Muscle layer of duodenum (tissue), 2 donors: ENCODE measurements around the gene C3orf22.

Source experiments
- H3K27ac ChIP-seq: one replicate; pipeline ENCODE4 v1.7.0; 2013; ENCODE audit warnings: mild to moderate bottlenecking, low read length
- H3K27me3 ChIP-seq: one replicate; pipeline ENCODE4 v1.7.0; 2013; ENCODE audit warnings: low read depth, mild to moderate bottlenecking, control low read depth, low read length
- H3K36me3 ChIP-seq, 2 donors: one replicate each; pipeline ENCODE4 v1.7.0; 2013; ENCODE audit warnings: low read length in 2 of 2, control low read depth in 1 of 2, mild to moderate bottlenecking in 1 of 2; ENCODE audit not compliant: insufficient read depth in 2 of 2, control insufficient read depth in 1 of 2
- H3K4me1 ChIP-seq, 2 donors: one replicate each; pipeline ENCODE4 v1.7.0; 2013; ENCODE audit warnings: low read length in 2 of 2, mild to moderate bottlenecking in 2 of 2, control low read depth in 1 of 2, moderate library complexity in 1 of 2; ENCODE audit not compliant: insufficient read depth in 2 of 2, control insufficient read depth in 1 of 2
- H3K4me3 ChIP-seq, 2 donors: one replicate each; pipeline ENCODE4 v1.7.0; 2013; ENCODE audit warnings: low read length in 2 of 2, low read depth in 1 of 2, mild to moderate bottlenecking in 1 of 2
- H3K9me3 ChIP-seq, 2 donors: one replicate each; pipeline ENCODE4 v1.7.0; 2013; ENCODE audit warnings: low read length in 2 of 2, control low read depth in 1 of 2, mild to moderate bottlenecking in 1 of 2; ENCODE audit not compliant: control insufficient read depth in 1 of 2
- donor health status: healthy.

Gene C3orf22

DNA sequence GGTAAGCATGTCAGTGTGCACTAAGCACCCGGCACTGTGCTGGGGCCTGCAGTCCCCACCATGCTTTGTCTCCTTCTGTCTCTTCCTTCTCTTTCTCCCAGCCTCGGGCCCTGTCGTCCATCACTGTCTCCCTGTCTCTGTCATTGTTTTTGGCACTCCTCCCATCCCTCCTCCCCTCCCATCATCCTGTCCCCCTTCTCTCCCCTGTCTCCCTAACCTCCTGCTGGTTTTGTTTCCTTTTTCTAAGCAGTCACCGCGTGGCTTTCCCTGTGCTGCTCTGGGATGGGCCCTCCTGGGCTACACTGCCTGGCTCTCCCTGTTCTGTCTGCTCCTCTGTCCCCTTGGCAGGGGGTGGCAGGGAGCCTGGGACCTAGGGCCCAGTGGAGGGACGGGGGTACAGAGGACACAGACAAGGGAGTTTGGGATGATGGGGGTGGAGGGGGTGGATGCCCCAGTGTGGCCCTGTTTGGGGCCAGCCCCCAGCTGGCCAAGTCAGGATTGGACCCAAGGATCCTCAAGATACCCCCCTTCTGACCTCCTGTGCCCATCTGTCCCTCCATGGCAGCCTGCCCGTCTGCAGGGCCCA lies 29.1 kb downstream of the C3orf22 start:
- H3K27ac ChIP-seq: no peak overlapping the region
- no peaks in the 10 kb centered on the region for H3K36me3 ChIP-seq
- peaks cover under 1 to 2% of the 10 kb centered on the region in 2 donors for H3K4me1 ChIP-seq
- no peaks in the 10 kb centered on the region for H3K27me3 ChIP-seq
- no peaks in the 10 kb centered on the region for H3K9me3 ChIP-seq
- no peak overlapping the region for H3K4me3 ChIP-seq

DNA sequence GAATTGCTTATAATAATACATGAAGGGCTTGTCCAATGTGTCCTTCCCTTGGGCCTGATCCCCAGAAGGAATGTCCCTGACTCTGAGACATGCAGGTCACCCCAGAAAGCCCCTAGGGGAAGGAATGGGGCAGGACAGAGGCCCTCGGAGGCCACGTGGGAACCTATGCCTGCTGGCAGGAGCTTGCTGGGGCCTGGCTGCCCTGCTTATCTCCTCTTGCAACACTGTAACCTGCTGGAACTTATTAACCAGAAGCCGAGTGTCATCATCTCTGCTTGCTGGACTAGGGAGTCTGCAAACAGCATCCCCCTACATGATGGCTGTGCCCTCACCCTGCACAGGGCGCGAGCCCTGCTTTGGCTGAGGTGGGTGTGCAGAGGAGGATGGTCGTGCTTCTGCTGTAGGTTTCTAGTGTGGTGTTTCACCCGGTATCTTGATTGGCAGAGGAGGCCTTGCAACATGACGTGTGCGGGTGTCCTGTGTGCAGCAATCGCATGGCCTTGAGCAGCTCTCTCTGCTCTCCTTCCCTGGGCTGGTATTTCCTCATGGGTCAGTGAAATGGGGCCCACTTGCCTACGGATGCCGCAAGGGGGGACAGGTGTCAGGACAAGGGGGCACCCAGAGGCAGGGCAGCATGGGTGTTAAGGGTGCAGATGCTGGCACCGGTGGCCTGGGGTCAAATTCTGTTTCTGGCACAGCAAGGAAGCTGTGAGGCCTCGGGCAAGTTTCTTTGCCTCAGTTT lies 29.8 kb downstream of the C3orf22 start:
- Histone ChIP-seq H3K36me3 (no peaks in the 10 kb centered on the region), H3K27me3 (no peaks in the 10 kb centered on the region), H3K9me3 (no peaks in the 10 kb centered on the region), H3K4me1 (peaks cover 3 to 8% of the 10 kb centered on the region in 2 donors), H3K4me3 (no peak overlapping the region), H3K27ac (no peak overlapping the region)

DNA sequence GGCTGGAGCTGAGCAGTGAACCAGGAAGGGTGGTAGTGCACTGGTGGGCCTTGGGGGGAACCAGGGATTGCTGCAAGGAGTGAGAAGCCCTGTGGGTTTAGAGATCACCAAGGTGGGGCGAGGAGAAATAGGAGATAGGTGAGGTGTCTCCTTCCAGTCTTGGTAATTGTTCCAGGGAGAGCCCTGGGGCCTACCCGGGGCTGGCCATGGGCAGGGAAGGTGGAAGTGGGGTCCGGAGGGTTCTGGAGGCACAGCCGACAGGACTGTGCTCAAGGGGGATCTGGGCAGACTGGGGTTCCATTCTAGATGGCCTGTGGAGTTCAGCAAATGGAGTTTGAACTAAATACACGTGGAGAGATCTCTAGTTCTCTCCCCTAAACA lies 30.3 kb downstream of the C3orf22 start:
- Histone ChIP-seq H3K27ac (no peak overlapping the region), H3K36me3 (no peaks in the 10 kb centered on the region), H3K27me3 (peaks cover 3% of the 10 kb centered on the region), H3K4me1 (peaks cover 3 to 12% of the 10 kb centered on the region in 2 donors), H3K4me3 (no peak overlapping the region), H3K9me3 (no peaks in the 10 kb centered on the region)

DNA sequence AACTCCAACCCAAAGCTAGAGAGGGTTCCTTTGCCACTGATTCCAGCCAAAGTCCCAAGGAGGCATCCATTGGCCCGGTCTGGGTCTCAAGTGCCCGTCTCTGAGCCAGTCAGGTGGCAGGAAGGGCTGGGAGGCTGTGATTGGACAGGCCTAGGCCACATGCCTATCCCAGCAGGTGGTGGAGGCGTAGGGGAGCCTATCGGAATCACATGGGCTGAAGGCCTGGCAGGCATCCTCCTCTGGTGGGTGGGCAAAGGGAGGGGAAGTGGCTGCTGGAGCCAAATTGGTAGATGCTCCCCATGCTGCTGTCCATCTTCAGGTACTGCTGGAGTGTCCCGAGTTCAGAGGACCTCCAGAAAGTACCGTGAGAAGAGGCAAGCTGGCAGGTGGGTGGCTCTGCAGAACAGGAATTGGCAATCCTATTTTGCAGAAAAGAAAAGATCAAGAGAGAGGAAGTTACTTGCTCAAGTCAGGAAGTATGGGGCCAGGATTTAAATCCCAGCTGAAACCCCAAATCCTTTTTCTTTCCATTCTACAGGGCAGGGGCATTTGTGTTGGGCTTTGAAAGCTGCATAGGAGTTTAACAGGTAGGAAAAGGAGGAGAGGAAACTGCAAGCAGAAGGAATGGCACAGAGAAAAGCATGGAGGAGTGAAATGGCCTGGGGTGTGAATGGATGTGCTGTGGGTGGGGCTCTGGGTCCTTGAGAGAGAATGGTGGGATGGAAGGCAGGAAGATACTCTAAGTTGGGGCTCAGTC lies 31.1 kb downstream of the C3orf22 start:
- Histone ChIP-seq H3K27ac (no peak overlapping the region), H3K4me3 (no peak overlapping the region), H3K9me3 (no peaks in the 10 kb centered on the region), H3K4me1 (peaks cover 3 to 12% of the 10 kb centered on the region in 2 donors), H3K27me3 (peaks cover 3% of the 10 kb centered on the region), H3K36me3 (no peaks in the 10 kb centered on the region)

DNA sequence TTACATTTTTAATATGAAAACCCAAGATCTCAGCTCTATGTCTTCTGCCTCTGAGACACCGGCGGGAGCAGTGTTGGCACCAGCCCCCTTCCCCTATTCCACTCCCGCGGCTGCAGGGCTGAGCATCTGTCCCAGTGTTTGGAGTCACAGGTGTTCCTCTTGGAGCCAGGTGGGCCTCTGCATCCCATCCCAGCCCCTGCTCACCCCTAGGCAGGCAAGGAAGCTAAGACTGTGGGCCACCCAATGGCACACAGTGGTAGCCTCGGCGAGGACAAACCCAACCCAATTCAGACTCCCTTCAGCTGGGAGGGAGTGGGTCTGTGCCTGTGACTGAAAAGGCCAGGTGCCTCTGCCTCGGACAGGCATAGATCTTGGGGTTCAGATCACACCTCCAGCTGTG lies 31.7 kb downstream of the C3orf22 start:
- peaks cover 3% of the 10 kb centered on the region for H3K27me3 ChIP-seq
- H3K4me1 ChIP-seq: peaks cover 3 to 12% of the 10 kb centered on the region in 2 donors
- H3K9me3 ChIP-seq: no peaks in the 10 kb centered on the region
- no peaks in the 10 kb centered on the region for H3K36me3 ChIP-seq
- H3K4me3 ChIP-seq: no peak overlapping the region
- no peak overlapping the region for H3K27ac ChIP-seq

DNA sequence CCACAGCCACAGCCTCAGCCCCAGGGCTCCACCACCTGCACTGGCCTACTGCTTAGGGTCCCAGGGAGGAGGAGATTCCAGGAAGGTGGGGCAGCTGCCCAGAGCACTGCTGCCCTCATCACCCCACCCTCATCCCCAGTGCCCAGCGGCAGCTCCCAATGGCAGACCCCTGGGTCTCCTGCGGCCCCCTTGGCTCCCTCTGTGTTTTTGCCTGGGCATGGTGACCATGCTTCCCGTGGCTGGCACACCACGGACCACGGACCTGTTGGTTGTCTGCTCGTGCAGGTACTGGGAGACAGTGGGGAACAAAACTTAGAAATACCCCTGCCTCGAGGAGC lies 32.1 kb downstream of the C3orf22 start:
- no peaks in the 10 kb centered on the region for H3K9me3 ChIP-seq
- H3K27me3 ChIP-seq: peaks cover 3% of the 10 kb centered on the region
- H3K36me3 ChIP-seq: no peaks in the 10 kb centered on the region
- H3K4me1 ChIP-seq: peaks cover 3 to 12% of the 10 kb centered on the region in 2 donors
- no peak overlapping the region for H3K27ac ChIP-seq
- H3K4me3 ChIP-seq: no peak overlapping the region

DNA sequence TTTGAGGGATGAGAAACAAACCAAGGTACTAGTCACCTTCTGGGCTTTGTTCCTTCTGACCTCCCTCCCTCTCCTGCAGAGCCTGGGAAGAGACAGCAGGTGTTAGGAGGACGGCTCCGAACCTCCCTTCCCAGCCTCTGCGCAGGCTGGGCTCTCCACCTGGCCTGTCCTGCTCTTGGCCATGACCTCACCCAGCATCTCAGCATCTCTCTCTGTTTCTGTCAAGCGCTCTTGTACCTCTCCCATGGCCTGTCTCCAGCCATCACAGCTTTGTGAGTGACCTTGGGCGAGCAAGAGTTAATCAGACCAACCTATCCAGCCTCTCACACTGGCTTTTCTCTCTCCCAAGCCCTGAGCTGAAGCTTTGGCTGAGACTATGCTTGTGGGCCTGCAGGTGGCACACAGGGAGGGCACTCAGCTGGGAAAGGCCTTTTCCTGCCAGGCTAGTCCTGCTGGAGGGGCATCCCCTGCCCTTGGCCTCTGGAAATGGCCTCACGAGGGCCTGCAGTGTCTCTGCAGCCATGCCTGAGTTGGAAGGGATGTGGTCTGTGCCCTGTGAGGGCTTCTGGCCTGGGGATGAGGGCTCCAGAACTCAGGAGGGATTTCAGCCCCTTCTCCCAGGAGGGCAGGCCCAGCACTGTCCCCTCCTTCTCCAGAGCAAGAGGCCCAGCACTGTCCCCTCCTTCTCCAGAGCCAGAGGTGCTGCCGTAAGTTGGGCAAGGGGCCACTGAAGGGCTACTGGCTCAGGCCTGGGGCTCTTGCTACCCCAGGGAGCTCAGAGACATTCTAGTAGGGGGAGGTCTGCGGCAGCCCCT lies 32.7 kb downstream of the C3orf22 start:
- no peak overlapping the region for H3K4me3 ChIP-seq
- H3K4me1 ChIP-seq: peaks cover 3 to 12% of the 10 kb centered on the region in 2 donors
- H3K27me3 ChIP-seq: peaks cover 3% of the 10 kb centered on the region
- H3K9me3 ChIP-seq: no peaks in the 10 kb centered on the region
- no peak overlapping the region for H3K27ac ChIP-seq
- H3K36me3 ChIP-seq: no peaks in the 10 kb centered on the region

DNA sequence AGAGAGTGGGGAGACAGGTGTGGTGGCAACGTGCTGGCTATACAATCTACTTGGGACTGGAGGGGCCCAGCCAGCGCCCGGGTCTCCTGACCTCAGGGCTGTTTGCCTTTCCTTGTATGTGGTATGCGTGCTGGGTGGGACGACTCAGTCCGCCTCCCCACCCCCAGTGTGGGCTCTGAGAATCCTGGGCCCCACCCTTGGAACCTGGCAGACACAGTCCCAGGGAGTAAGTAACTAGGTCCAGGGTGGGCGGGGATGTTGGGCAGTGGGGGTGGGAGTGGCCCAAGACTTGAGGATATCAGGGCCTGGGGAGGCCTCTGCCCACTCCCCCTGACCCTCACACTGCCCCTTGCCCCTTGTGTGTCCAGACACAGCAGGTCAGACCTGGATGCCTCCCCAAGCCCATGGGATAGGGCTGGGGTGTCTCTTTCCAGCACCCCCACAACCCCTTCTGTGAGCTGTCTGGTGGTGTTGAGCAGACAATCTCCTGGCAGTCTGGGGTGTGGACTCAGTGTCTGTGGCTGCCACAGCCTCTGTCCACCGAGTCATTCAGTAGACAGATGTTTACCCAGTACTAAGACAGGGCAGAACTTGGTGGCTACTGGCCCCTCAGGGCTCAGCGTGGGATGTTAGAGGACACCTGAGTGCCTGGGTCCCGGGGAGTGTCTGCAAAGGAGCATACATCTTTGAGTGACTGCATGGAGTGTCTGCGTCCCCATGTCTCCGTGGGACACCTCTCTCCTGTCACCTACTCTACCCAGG lies 33.5 kb downstream of the C3orf22 start:
- peak overlapping the region; percentile 39 to 63 for H3K4me3 ChIP-seq
- H3K36me3 ChIP-seq: no peaks in the 10 kb centered on the region
- H3K9me3 ChIP-seq: no peaks in the 10 kb centered on the region
- peaks cover 3% of the 10 kb centered on the region for H3K27me3 ChIP-seq
- no peak overlapping the region for H3K27ac ChIP-seq
- H3K4me1 ChIP-seq: peaks cover 3 to 12% of the 10 kb centered on the region in 2 donors

DNA sequence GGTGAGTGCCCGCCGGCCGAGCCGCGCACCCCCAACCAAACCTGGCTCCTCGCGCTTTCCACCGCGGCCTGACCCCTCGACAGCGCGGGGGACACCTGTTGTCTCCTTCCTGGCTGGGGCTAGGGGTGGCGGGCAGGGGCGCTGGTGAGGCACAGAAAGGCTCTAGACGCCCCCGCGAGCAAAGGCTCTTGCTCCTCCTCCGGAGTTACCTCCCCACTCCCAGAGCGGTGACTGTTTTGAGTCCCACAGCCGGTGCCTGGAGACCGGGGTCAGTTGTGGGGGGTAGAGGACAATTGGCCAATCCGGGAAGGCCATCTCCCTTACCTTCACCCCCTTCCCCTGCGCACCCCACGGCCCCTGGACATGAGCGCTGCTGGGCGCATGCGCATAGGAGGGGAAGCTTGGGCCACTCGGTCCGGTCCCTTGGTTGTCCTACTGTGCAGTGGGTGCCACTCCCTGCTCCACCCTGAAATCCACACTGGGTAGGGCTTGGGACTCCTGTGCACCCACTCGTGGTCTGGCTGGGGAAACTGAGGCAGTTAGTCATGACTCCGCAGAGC lies 34.2 kb downstream of the C3orf22 start:
- H3K4me3 ChIP-seq: peak overlapping the region; percentile 39 to 63
- H3K36me3 ChIP-seq: no peaks in the 10 kb centered on the region
- H3K27ac ChIP-seq: no peak overlapping the region
- H3K9me3 ChIP-seq: no peaks in the 10 kb centered on the region
- H3K27me3 ChIP-seq: peaks cover 3% of the 10 kb centered on the region
- peaks cover 3 to 12% of the 10 kb centered on the region in 2 donors for H3K4me1 ChIP-seq

DNA sequence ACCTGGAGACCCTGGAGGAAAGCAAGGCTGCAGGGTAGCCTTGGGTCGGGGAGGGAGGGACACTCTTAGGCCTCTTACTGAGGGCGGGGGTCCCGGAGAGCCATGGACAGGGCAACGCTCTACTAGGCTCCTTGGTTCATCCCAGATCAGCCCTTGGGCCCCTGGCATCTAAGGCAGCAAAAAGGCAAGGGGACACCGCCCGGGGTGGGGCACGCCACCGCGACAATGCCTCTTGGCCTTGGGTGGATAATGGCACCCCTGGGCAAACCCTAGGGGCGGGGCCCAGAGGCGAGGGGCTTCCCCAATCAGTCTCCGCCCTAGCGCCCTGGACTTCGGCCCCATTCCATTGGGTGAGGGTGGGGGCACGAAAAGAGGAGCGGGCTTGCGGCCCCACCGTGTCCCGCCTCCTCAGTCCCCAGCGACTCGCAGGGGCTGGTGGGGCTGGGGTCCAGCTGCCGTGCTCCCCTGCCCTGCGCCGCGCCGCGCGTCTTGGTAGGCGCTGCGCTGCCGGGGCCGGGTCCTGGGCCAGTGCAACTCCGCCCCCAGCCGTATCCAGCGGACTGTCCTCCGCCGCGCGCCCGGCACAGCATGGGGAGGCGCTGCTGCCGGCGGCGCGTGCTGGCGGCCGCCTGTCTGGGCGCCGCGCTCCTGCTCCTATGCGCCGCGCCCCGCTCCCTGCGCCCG lies 34.8 kb downstream of the C3orf22 start, which contains the start of gene CHST13:
Gene CHST13 (plus strand): TSS at position 411 of the 684 bp plus-strand sequence. CDS start 178 bp downstream, at position 589.
- H3K27me3 ChIP-seq: peaks cover 3% of the 10 kb centered on the region
- peak within 1 kb of the TSS; percentile 39 to 63 for H3K4me3 ChIP-seq

More for the DNA sequence above, 34.8 kb downstream of the C3orf22 start, which contains the start of gene CHST13:
- no peaks in the 10 kb centered on the region for H3K36me3 ChIP-seq
- peaks cover 3 to 12% of the 10 kb centered on the region in 2 donors for H3K4me1 ChIP-seq
- H3K27ac ChIP-seq: no peak within 1 kb of the TSS
- no peaks in the 10 kb centered on the region for H3K9me3 ChIP-seq
